Upper lobe of left lung (tissue), 6 donors: ENCODE measurements around the gene PTPRM. TPM values are rescaled to one million over a fixed set of nuclear protein-coding genes. Genes with fewer than 3 reads are reported as not detected.

ENCODE experiments used
- ATAC-seq, 2 donors: fragments of 200-7000 bp; cut with Tn5 transposase; one replicate each; pipeline ENCODE4 v1.9.1; 2022; ENCODE audit warnings: mild to moderate bottlenecking in 2 of 2, moderate library complexity in 2 of 2; ENCODE audit not compliant: low FRiP score in 2 of 2
- DNase-seq, 2 donors: peaks; one replicate each; pipeline ENCODE4 v3.0.0-alpha.2; 2019 to 2020
- H3K27ac ChIP-seq, 4 donors: fragments of 200-600 bp; sonication (generic); one replicate each; pipeline ENCODE4 v1.5.1; 2016 to 2019
- H3K27me3 ChIP-seq, 4 donors: fragments of 200-600 bp; sonication (generic); one replicate each; pipeline ENCODE4 v1.5.1; 2017 to 2019
- H3K36me3 ChIP-seq, 4 donors: fragments of 200-600 bp; sonication (generic); one replicate each; pipeline ENCODE4 v1.5.1; 2016 to 2019
- H3K4me1 ChIP-seq, 4 donors: fragments of 200-600 bp; sonication (generic); one replicate each; pipeline ENCODE4 v1.5.1; 2018 to 2019
- H3K4me3 ChIP-seq, 4 donors: fragments of 200-600 bp; sonication (generic); one replicate each; pipeline ENCODE4 v1.5.1; 2017 to 2019; ENCODE audit warnings: mild to moderate bottlenecking in 2 of 4, moderate library complexity in 1 of 4
- H3K9me3 ChIP-seq, 4 donors: fragments of 200-600 bp; sonication (generic); one replicate each; pipeline ENCODE4 v1.5.1; 2018 to 2019
- EP300 ChIP-seq, 4 donors: sonication (generic); formaldehyde crosslinking; IDR thresholded peaks; one replicate each; pipeline ENCODE4 v1.5.1; 2017; ENCODE audit warnings: antibody characterized with exemption in 4 of 4, control low read depth in 2 of 4
- POLR2A ChIP-seq, 4 donors: fragments of 450-650 bp; IDR thresholded peaks; one replicate each; pipeline ENCODE4 v1.5.1; 2016 to 2017; ENCODE audit warnings: antibody characterized with exemption in 4 of 4, mild to moderate bottlenecking in 2 of 4
- POLR2AphosphoS5 ChIP-seq, 2 donors: sonication (generic); formaldehyde crosslinking; IDR thresholded peaks; one replicate each; pipeline ENCODE4 v1.5.1; 2017; ENCODE audit warnings: antibody characterized with exemption in 2 of 2
- WGBS, 2 donors: methylation state at CpG; one replicate each; pipeline ENCODE4 v1.1.5; 2017 to 2018; 5-methylcytosine and 5-hydroxymethylcytosine counted together
- total RNA-seq, 6 donors: library from RNA; depleted of rRNA in 4 of 6; stranded (reverse); fragments of >200 nt in 4 of 6; gene quantifications; one replicate each; pipeline versions ENCODE4 v1.1.0 to v1.2.1, GENCODE V29; 2016 to 2021
- TF ChIP-seq, protein P1 (sequence below), 6 experiments: fragments of 450-650 bp in 4 of 6; fragments of 200-600 bp in 2 of 6; sonication (generic) in 2 of 6; IDR thresholded peaks; one replicate each; pipeline ENCODE4 v1.5.1; 2016 to 2019; ENCODE audit warnings: antibody characterized with exemption in 6 of 6
- donor health status: DM: no; HTN: no; CAD: no; lungs with moderate emphysema.
- donor health status: DM: no; HTN: yes; CAD: no; lungs with severe emphysema.

Gene PTPRM
- total RNA-seq, 6 donors from 2014 or later = 82.0 to 201 (median 154) TPM

DNA sequence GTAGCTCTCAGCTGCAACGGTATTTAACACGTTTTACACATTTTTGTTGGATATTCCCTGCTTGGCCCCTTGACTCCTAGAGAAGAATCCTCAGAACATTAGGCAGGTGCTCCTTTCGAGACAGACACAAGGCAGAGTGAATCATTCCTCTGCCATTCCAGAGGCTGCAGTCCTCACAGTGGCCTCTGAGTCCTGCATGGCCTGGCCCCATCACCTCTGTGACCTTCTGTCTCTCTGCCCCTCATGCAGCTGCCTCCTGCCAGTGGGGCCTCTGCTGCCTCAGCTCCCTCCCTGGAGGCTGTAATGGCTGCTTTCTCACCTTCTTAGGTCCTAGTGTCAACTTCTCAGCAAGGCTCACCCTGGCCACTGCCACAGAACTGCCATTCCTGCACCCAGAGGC, 101.3 kb downstream of the PTPRM start:
- no peak overlapping the region for H3K27ac ChIP-seq
- no peak for TF ChIP-seq POLR2A (IDR thresholded peaks at IDR 0.05)
- TF ChIP-seq, protein P1, sequence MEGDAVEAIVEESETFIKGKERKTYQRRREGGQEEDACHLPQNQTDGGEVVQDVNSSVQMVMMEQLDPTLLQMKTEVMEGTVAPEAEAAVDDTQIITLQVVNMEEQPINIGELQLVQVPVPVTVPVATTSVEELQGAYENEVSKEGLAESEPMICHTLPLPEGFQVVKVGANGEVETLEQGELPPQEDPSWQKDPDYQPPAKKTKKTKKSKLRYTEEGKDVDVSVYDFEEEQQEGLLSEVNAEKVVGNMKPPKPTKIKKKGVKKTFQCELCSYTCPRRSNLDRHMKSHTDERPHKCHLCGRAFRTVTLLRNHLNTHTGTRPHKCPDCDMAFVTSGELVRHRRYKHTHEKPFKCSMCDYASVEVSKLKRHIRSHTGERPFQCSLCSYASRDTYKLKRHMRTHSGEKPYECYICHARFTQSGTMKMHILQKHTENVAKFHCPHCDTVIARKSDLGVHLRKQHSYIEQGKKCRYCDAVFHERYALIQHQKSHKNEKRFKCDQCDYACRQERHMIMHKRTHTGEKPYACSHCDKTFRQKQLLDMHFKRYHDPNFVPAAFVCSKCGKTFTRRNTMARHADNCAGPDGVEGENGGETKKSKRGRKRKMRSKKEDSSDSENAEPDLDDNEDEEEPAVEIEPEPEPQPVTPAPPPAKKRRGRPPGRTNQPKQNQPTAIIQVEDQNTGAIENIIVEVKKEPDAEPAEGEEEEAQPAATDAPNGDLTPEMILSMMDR (IDR thresholded peaks at IDR 0.05) = no peak
- no peak for TF ChIP-seq EP300 (IDR thresholded peaks at IDR 0.05)
- TF ChIP-seq POLR2AphosphoS5 (IDR thresholded peaks at IDR 0.05) = no peak
- H3K9me3 ChIP-seq = no peaks in the 10 kb centered on the region
- H3K4me1 ChIP-seq = peaks cover 0 to 13% (median 0%) of the 10 kb centered on the region in 4 donors
- no peaks in the 10 kb centered on the region for H3K27me3 ChIP-seq
- DNase-seq = no peak
- ATAC-seq = no peak
- no peaks in the 10 kb centered on the region for H3K36me3 ChIP-seq
- H3K4me3 ChIP-seq = no peak overlapping the region
- 88 to 91% methylated on average over 3 of the region's 3 CpGs for WGBS, 2 donors

DNA sequence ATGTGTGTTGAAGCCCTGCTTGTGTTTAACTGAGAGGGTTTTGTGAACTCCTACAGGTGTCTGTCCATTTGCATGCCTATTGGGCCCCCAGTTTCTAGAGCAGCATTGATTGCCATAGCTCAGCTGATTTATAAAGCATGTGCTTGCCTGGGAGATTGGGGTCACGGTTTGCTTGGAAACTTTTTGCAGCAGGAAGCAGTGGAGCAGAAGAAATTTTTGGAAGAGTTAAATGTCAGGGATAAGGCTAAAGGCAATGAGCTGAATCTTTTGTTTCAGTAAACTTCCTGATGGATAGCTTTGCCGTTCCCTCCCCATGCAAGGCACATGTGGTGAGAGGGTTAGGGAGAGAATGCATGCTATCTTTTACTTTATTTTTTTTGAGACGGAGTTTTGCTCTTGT, 102.2 kb downstream of the PTPRM start:
- Histone ChIP-seq H3K27ac (no peak overlapping the region), H3K36me3 (no peaks in the 10 kb centered on the region), H3K9me3 (no peaks in the 10 kb centered on the region), H3K4me3 (no peak overlapping the region), H3K4me1 (peaks cover 0 to 13% (median 0%) of the 10 kb centered on the region in 4 donors), H3K27me3 (no peaks in the 10 kb centered on the region)
- TF ChIP-seq POLR2AphosphoS5 (IDR thresholded peaks at IDR 0.05) = no peak
- no peak for TF ChIP-seq EP300 (IDR thresholded peaks at IDR 0.05)
- TF ChIP-seq POLR2A (IDR thresholded peaks at IDR 0.05) = no peak
- TF ChIP-seq, protein P1 (IDR thresholded peaks at IDR 0.05) = no peak
- 53 to 84% methylated on average over 3 of the region's 3 CpGs for WGBS, 2 donors
- ATAC-seq (no peak), DNase-seq (no peak)

DNA sequence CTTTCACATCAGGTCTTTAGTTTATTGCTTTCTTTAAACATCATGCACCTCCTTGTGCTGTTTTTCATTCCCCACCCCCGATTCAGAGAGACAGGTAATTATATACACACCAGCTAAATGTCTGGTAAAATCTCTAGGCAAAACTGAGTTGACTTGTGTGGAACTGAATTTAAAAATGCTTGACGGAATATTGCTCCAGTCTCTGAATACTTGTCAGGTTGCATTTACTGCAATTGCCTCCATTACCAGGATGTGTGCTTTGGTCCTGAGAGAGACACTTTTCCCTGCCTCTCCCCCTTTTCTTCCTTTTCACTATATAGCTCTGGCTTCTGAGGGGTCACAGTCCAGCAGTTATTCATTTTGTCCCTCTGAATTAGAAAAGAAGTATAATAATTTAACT, 104.0 kb downstream of the PTPRM start:
- Histone ChIP-seq H3K4me3 (no peak overlapping the region), H3K9me3 (no peaks in the 10 kb centered on the region), H3K4me1 (peaks cover 0 to 13% (median under 1%) of the 10 kb centered on the region in 4 donors), H3K36me3 (no peaks in the 10 kb centered on the region), H3K27me3 (no peaks in the 10 kb centered on the region), H3K27ac (no peak overlapping the region)
- TF ChIP-seq POLR2A (IDR thresholded peaks at IDR 0.05) (no peak), POLR2AphosphoS5 (IDR thresholded peaks at IDR 0.05) (no peak)
- TF ChIP-seq, protein P1 (IDR thresholded peaks at IDR 0.05) = no peak
- 83 to 86% methylated on average over 2 of the region's 2 CpGs for WGBS, 2 donors
- DNase-seq (no peak), ATAC-seq (no peak)

DNA sequence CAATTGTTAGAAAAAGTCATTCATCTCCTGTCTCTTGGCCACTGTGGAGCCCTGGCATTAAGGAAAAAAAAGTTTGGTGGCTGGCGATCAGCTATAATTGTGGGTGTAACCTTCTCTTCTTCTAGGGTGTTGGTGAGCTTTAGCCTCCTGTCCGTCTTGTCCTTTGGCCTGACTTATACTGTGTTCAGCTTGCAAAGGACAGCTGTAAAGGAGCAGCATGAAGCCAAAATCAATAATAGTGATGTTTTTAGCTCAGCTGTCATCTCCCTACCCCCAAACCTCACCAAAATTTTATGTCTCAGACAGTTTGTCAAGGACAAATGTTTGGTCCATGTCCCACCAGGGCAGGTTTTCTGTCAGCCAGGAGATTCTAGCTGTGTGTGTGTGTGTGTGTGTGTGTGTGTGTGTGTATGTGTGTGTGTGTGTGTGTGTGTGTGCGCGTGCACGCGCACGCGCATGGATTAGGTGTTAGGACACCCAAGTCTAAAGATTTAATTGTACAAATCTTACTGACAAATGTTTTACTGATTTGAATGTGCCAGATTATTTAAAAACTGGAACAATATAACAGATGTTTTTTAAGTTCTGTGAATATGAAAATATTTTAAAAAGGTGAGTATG, 109.2 kb downstream of the PTPRM start:
- H3K27ac ChIP-seq = no peak overlapping the region
- H3K27me3 ChIP-seq = no peaks in the 10 kb centered on the region
- ATAC-seq (no peak), DNase-seq (peak in 1 of 2 donors; percentile 28)
- H3K4me1 ChIP-seq = peaks cover 0 to 12% (median 2%) of the 10 kb centered on the region in 4 donors
- TF ChIP-seq POLR2A (IDR thresholded peaks at IDR 0.05) (no peak), POLR2AphosphoS5 (IDR thresholded peaks at IDR 0.05) (no peak), EP300 (IDR thresholded peaks at IDR 0.05) (no peak)
- TF ChIP-seq, protein P1 (IDR thresholded peaks at IDR 0.05) = no peak
- 79 to 85% methylated on average over 8 of the region's 8 CpGs for WGBS, 2 donors
- no peaks in the 10 kb centered on the region for H3K9me3 ChIP-seq
- H3K4me3 ChIP-seq = no peak overlapping the region
- no peaks in the 10 kb centered on the region for H3K36me3 ChIP-seq

DNA sequence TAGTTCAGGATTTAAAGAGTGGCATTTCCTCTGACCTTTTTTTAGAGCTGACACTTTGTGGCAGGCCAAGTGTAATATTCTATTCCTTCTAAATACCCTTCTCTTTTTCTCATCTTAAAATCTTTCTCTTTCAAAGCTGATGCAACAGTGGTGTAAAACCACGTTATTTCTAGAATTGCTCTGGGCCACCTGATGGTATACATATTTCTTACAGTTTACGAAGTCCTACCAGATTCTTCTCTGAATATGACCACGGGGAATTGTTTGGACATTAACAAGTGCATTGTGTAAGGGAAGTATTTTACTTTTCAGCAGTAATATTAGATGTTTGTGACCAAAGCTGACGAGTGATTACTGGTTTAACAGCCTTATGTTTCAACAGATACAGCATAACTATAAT, 109.9 kb downstream of the PTPRM start:
- H3K36me3 ChIP-seq = no peaks in the 10 kb centered on the region
- peaks cover 0 to 12% (median 4%) of the 10 kb centered on the region in 4 donors for H3K4me1 ChIP-seq
- 76 to 83% methylated on average over 4 of the region's 4 CpGs for WGBS, 2 donors
- H3K9me3 ChIP-seq = no peaks in the 10 kb centered on the region
- ATAC-seq = no peak
- DNase-seq = no peak
- no peak overlapping the region for H3K4me3 ChIP-seq
- H3K27me3 ChIP-seq = no peaks in the 10 kb centered on the region
- TF ChIP-seq, protein P1 (IDR thresholded peaks at IDR 0.05) = no peak
- TF ChIP-seq EP300 (IDR thresholded peaks at IDR 0.05) = no peak
- TF ChIP-seq POLR2AphosphoS5 (IDR thresholded peaks at IDR 0.05) = no peak
- no peak for TF ChIP-seq POLR2A (IDR thresholded peaks at IDR 0.05)
- no peak overlapping the region for H3K27ac ChIP-seq
